Smooth muscle cell (in vitro differentiated cells): ENCODE measurements around the gene HHIPL1. TPM values are rescaled to one million over a fixed set of nuclear protein-coding genes. Genes with fewer than 3 reads are reported as not detected.

Source experiments
- DNase-seq: peaks from one replicate; lab custom pipeline; 2025; ENCODE audit not compliant: unreplicated experiment; lab: John Stamatoyannopoulos, UW
- H2AFZ ChIP-seq: fragments of 200-600 bp; sonication (generic); 2 replicates; pipeline ENCODE4 v1.6.0; 2016; ENCODE audit warnings: antibody characterized with exemption, low read depth, mild to moderate bottlenecking
- H3F3A ChIP-seq: fragments of 200-600 bp; sonication (generic); 2 replicates; pipeline ENCODE4 v1.6.0; 2017; ENCODE audit warnings: antibody characterized with exemption, low read depth
- H3K27ac ChIP-seq: fragments of 200-600 bp; sonication (generic); 2 replicates; pipeline ENCODE4 v1.5.1; 2016; ENCODE audit warnings: low read depth, mild to moderate bottlenecking
- H3K27me3 ChIP-seq: fragments of 200-600 bp; sonication (generic); 2 replicates; pipeline ENCODE4 v1.6.1; 2016; ENCODE audit warnings: low read depth, mild to moderate bottlenecking
- H3K36me3 ChIP-seq: fragments of 200-600 bp; sonication (generic); 2 replicates; pipeline ENCODE4 v1.5.1; 2016; ENCODE audit warnings: low read depth
- H3K4me1 ChIP-seq: fragments of 200-600 bp; sonication (generic); 2 replicates; pipeline ENCODE4 v1.5.1; 2016; ENCODE audit warnings: low read depth
- H3K4me2 ChIP-seq: fragments of 200-600 bp; sonication (generic); 2 replicates; pipeline ENCODE4 v1.6.0; 2016; ENCODE audit warnings: mild to moderate bottlenecking
- H3K4me3 ChIP-seq: fragments of 200-600 bp; sonication (generic); 2 replicates; pipeline ENCODE4 v1.5.1; 2016; ENCODE audit warnings: mild to moderate bottlenecking
- H3K79me2 ChIP-seq: fragments of 200-600 bp; sonication (generic); 2 replicates; pipeline ENCODE4 v1.6.0; 2016; ENCODE audit warnings: low read depth, mild to moderate bottlenecking
- H3K9ac ChIP-seq: fragments of 200-600 bp; sonication (generic); 2 replicates; pipeline ENCODE4 v1.6.0; 2016; ENCODE audit warnings: low read depth
- H3K9me3 ChIP-seq: fragments of 200-600 bp; sonication (generic); replicated peaks from 2 replicates; pipeline ENCODE4 v1.5.1; 2016; ENCODE audit warnings: low read depth
- H4K20me1 ChIP-seq: fragments of 200-600 bp; sonication (generic); 2 replicates; pipeline ENCODE4 v1.6.0; 2016; ENCODE audit warnings: low read depth
- CTCF ChIP-seq: fragments of 200-600 bp; sonication (generic); IDR thresholded peaks from 2 replicates; pipeline ENCODE4 v1.5.1; 2017; ENCODE audit warnings: borderline replicate concordance, mild to moderate bottlenecking, antibody characterized with exemption; ENCODE audit not compliant: insufficient read depth, poor library complexity, severe bottlenecking
- WGBS: methylation state at CpG from one replicate; pipeline ENCODE4 v1.1.7; 2016; ENCODE audit warnings: low lambda C conversion rate; 5-methylcytosine and 5-hydroxymethylcytosine counted together
- polyA plus RNA-seq: library from polyadenylated mRNA; unstranded; fragments of >200 nt; fragmentation: Nextera tagmentation; extraction: Ambion mirVana; gene quantifications from 2 replicates; pipeline ENCODE4 v1.2.1, GENCODE V29; 2016
- total RNA-seq: library from RNA; depleted of rRNA; stranded (reverse); fragments of >200 nt; gene quantifications from 2 replicates; pipeline ENCODE4 v1.2.3, GENCODE V29; 2014

HHIPL1 gene
- total and polyA plus RNA-seq, 2 experiments from 2014 or later: 9.6 to 11.9 TPM

DNA sequence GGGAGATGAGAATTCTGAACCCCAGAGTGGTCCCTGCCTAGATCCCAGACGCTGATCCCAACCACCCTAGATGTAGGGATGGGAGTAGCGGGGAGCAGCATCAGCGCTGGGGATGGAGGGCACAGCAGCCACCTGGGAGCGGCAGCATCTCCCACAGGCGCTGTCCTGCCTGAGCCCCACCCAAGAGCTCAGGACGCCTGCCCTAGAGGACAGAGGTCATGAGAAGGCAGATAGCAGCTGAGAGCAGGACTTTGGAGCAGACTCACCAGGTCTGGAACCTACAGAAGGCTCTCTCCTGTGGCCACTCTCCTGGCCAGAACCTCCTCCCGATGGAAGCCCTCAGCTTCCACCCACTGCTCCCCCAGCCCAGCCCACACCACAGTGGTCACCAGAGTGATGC, 48.2 kb upstream of the HHIPL1 start:
- Histone ChIP-seq H3K79me2 (peaks cover 24% of the 10 kb centered on the region), H4K20me1 (peaks cover 7% of the 10 kb centered on the region), H3K4me3 (no peak overlapping the region), H3F3A (no peaks in the 10 kb centered on the region), H3K9ac (no peak overlapping the region), H3K4me1 (peaks cover 35% of the 10 kb centered on the region), H2AFZ (no peak overlapping the region), H3K36me3 (no peaks in the 10 kb centered on the region), H3K27ac (no peak overlapping the region), H3K4me2 (no peak overlapping the region), H3K9me3 (no peaks in the 10 kb centered on the region), H3K27me3 (no peaks in the 10 kb centered on the region)
- 95% methylated on average over 7 of the region's 7 CpGs for WGBS
- no peak for DNase-seq
- no peak for TF ChIP-seq CTCF

GRCh38 chr14:99597911-99598600, 46.9 kb upstream of the HHIPL1 start:
- DNase-seq: no peak
- Histone ChIP-seq H3K27me3 (no peaks in the 10 kb centered on the region), H3K27ac (no peak overlapping the region), H3F3A (peaks cover 9% of the 10 kb centered on the region), H3K4me3 (no peak overlapping the region), H4K20me1 (peaks cover 19% of the 10 kb centered on the region), H3K4me2 (no peak overlapping the region), H3K9me3 (no peaks in the 10 kb centered on the region), H2AFZ (no peak overlapping the region), H3K79me2 (peaks cover 24% of the 10 kb centered on the region), H3K9ac (no peak overlapping the region), H3K36me3 (no peaks in the 10 kb centered on the region), H3K4me1 (peaks cover 39% of the 10 kb centered on the region)
- TF ChIP-seq CTCF: no peak
- 60% methylated on average over 19 of the region's 20 CpGs for WGBS

- Histone ChIP-seq H3K27ac (no peak overlapping the region), H3K36me3 (no peaks in the 10 kb centered on the region), H3F3A (peaks cover 10% of the 10 kb centered on the region), H3K4me1 (peaks cover 37% of the 10 kb centered on the region), H3K79me2 (peaks cover 24% of the 10 kb centered on the region), H3K4me3 (no peak overlapping the region), H3K27me3 (no peaks in the 10 kb centered on the region), H4K20me1 (peaks cover 15% of the 10 kb centered on the region), H3K9me3 (no peaks in the 10 kb centered on the region), H3K9ac (no peak overlapping the region), H2AFZ (no peak overlapping the region), H3K4me2 (no peak overlapping the region)
- DNase-seq: no peak
- 98% methylated on average over 3 of the region's 3 CpGs for WGBS
- TF ChIP-seq CTCF: no peak
These were observed 46.2 kb upstream of the HHIPL1 start for GRCh38 chr14:99598774-99599173.

DNA sequence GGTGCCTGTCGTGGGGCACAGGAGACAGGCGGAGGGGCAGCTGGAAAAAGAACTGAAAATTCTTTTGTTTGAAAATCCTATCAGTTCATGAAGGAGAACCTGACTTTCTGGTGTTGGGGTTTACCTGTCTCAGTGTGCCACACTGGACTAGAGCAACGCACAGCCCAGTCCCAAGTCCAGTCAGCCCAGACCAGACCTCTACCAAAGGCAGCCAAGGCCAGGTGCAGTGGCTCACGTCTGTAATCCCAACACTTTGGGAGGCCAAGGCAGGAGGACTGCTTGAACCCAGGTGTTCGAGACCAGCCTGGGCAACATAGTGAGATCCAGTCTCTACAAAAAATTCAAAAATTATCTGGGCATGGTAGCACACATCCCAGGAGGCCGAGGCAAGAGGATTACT, 45.5 kb upstream of the HHIPL1 start:
- Histone ChIP-seq H3K27me3 (no peaks in the 10 kb centered on the region), H3K9ac (no peak overlapping the region), H3K4me1 (peaks cover 37% of the 10 kb centered on the region), H3K36me3 (no peaks in the 10 kb centered on the region), H3K4me3 (no peak overlapping the region), H3K9me3 (no peaks in the 10 kb centered on the region), H2AFZ (no peak overlapping the region), H3F3A (peaks cover 10% of the 10 kb centered on the region), H3K4me2 (no peak overlapping the region), H4K20me1 (peaks cover 15% of the 10 kb centered on the region), H3K79me2 (peaks cover 24% of the 10 kb centered on the region), H3K27ac (no peak overlapping the region)
- TF ChIP-seq CTCF: no peak
- WGBS: 95% methylated on average over 6 of the region's 6 CpGs
- DNase-seq: no peak
